PC-3 (cell line): ENCODE measurements around the gene CMTM8. TPM values are rescaled to one million over a fixed set of nuclear protein-coding genes. Genes with fewer than 3 reads are reported as not detected.
A peak's percentile ranks its signal among the peaks of the same experiment; 100 is the strongest.

Experiments
- ATAC-seq: fragments of 200-7000 bp; cut with Tn5 transposase; 2 replicates; pipeline ENCODE4 v1.9.1; 2020; ENCODE audit warnings: mild to moderate bottlenecking, moderate library complexity
- BruUV-seq: library from RNA; stranded (reverse); fragments of 400-500 nt; replicated peaks from 2 replicates; lab custom pipeline; 2021; lab: Mats Ljungman, UMichigan
- CTCF ChIA-PET: fragments of 300-600 bp; sonication (Branson Sonifier 250); formaldehyde crosslinking; loops from one replicate; lab custom pipeline; 2022; ENCODE audit warnings: antibody characterized with exemption; lab: Charles Lee
- POLR2A ChIA-PET: fragments of 300-600 bp; sonication (Branson Sonifier 250); formaldehyde crosslinking; loops from one replicate; lab custom pipeline; 2022; ENCODE audit warnings: antibody characterized with exemption; ENCODE audit not compliant: unreplicated experiment; lab: Charles Lee
- DNase-seq: peaks from one replicate; pipeline ENCODE4 v3.0.0-alpha.2; 2015
- H2AFZ ChIP-seq: fragments of 300-600 bp; sonication (generic); 2 replicates; pipeline ENCODE4 v1.6.0; 2016; ENCODE audit warnings: antibody characterized with exemption, low read length
- H3F3A ChIP-seq: fragments of 300-600 bp; sonication (generic); one replicate; pipeline ENCODE4 v1.6.0; 2017; ENCODE audit warnings: antibody characterized with exemption, low read length, control low read depth, mild to moderate bottlenecking; ENCODE audit not compliant: unreplicated experiment
- H3K27ac ChIP-seq: fragments of 300-600 bp; sonication (generic); 2 replicates; pipeline ENCODE4 v1.5.1; 2016; ENCODE audit warnings: mild to moderate bottlenecking, low read length
- H3K27me3 ChIP-seq: fragments of 300-600 bp; sonication (generic); 2 replicates; pipeline ENCODE4 v1.6.1; 2016; ENCODE audit warnings: low read length, mixed read lengths
- H3K36me3 ChIP-seq: fragments of 300-600 bp; sonication (generic); 2 replicates; pipeline ENCODE4 v1.6.1; 2016; ENCODE audit warnings: low read depth, mixed run types, low read length, mixed read lengths
- H3K4me1 ChIP-seq: fragments of 300-600 bp; sonication (generic); 2 replicates; pipeline ENCODE4 v1.5.1; 2016; ENCODE audit warnings: low read length; ENCODE audit not compliant: insufficient read depth
- H3K4me2 ChIP-seq: fragments of 300-600 bp; sonication (generic); 2 replicates; pipeline ENCODE4 v1.6.0; 2016; ENCODE audit warnings: low read length
- H3K4me3 ChIP-seq: fragments of 300-600 bp; sonication (generic); 2 replicates; pipeline ENCODE4 v1.5.1; 2016; ENCODE audit warnings: mild to moderate bottlenecking, low read length, mixed read lengths
- H3K79me2 ChIP-seq: fragments of 300-600 bp; sonication (generic); 2 replicates; pipeline ENCODE4 v1.6.1; 2017; ENCODE audit warnings: low read length, mixed read lengths
- H3K9ac ChIP-seq: fragments of 300-600 bp; sonication (generic); 2 replicates; pipeline ENCODE4 v1.6.0; 2016; ENCODE audit warnings: mild to moderate bottlenecking, low read length
- H3K9me2 ChIP-seq: fragments of 300-600 bp; sonication (generic); replicated peaks from 2 replicates; pipeline ENCODE4 v1.6.1; 2016; ENCODE audit warnings: mixed run types, low read length, mixed read lengths
- H3K9me3 ChIP-seq: fragments of 300-600 bp; sonication (generic); 2 replicates; pipeline ENCODE4 v1.6.1; 2016; ENCODE audit warnings: low read length, mixed read lengths
- H4K20me1 ChIP-seq: fragments of 300-600 bp; sonication (generic); 2 replicates; pipeline ENCODE4 v1.6.1; 2016; ENCODE audit warnings: low read length, mixed read lengths
- CTCF ChIP-seq: fragments of 300-600 bp; sonication (generic); conservative IDR thresholded peaks from 2 replicates; pipeline ENCODE4 v1.5.1; 2017; ENCODE audit warnings: antibody characterized with exemption, low read depth, mild to moderate bottlenecking, low read length
- EZH2 ChIP-seq: fragments of 300-600 bp; sonication (generic); IDR thresholded peaks from one replicate; pipeline ENCODE4 v1.6.1; 2017; ENCODE audit warnings: antibody characterized with exemption, mild to moderate bottlenecking, low read length; ENCODE audit not compliant: unreplicated experiment
- EZH2phosphoT487 ChIP-seq: fragments of 300-600 bp; sonication (generic); IDR thresholded peaks from 2 replicates; pipeline ENCODE4 v1.6.1; 2018; ENCODE audit warnings: mild to moderate bottlenecking, antibody characterized with exemption, low read length, borderline replicate concordance
- intact Hi-C: fragments of 100-400 bp; cut with micrococcal nuclease; formaldehyde crosslinking; loops from 2 replicates; pipeline ENCODE4 v1.9.0; 2023
- total RNA-seq: library from RNA; depleted of rRNA; stranded (reverse); fragments of >200 nt; gene quantifications from 2 replicates; pipeline ENCODE4 v1.2.3, GENCODE V29; 2014

CMTM8 gene
- total RNA-seq, 1 experiment from 2014 or later: 5.2 TPM

- peak; percentile 95 for ATAC-seq
- DNase-seq: peak; percentile 76
- Histone ChIP-seq H3K9ac (no peak overlapping the region), H3F3A (no peaks in the 10 kb centered on the region), H3K4me3 (peak overlapping the region; percentile 50; the same call in 1 of the 2 replicates), H3K4me2 (peak overlapping the region; percentile 74), H3K79me2 (no peaks in the 10 kb centered on the region), H3K4me1 (peaks cover 16% of the 10 kb centered on the region), H3K9me3 (no peaks in the 10 kb centered on the region), H4K20me1 (no peaks in the 10 kb centered on the region), H3K9me2 (no peaks in the 10 kb centered on the region), H3K27me3 (no peaks in the 10 kb centered on the region), H3K36me3 (no peaks in the 10 kb centered on the region), H3K27ac (peak overlapping the region; percentile 13; the same call in 1 of the 2 replicates), H2AFZ (peak overlapping the region; percentile 40; the same call in 1 of the 2 replicates)
- ChIA-PET POLR2A (interaction anchor here (0.6 kb wide), 1 partner anchor 1068 kb away, joined by 4 read pairs; no protein-coding TSS in a partner anchor), CTCF (interaction anchor here (0.5 to 0.7 kb wide), 2 partner anchors 14 to 21 kb away, joined by 6 to 11 read pairs; no protein-coding TSS in a partner anchor)
- intact Hi-C loops: no loop called here
- BruUV-seq: no TSS peak
- TF ChIP-seq CTCF (no peak), EZH2 (no peak), EZH2phosphoT487 (no peak)
Measured at GRCh38 chr3:32313723-32314473, 75.4 kb downstream of the CMTM8 start.

GRCh38 chr3:32315441-32315840 is 77.0 kb downstream of the CMTM8 start:
- intact Hi-C loops: no loop called here
- DNase-seq: peak; percentile 17

More at GRCh38 chr3:32315441-32315840, 77.0 kb downstream of the CMTM8 start:
- no peak overlapping the region for H3K27ac ChIP-seq
- no peaks in the 10 kb centered on the region for H4K20me1 ChIP-seq
- no peaks in the 10 kb centered on the region for H3K9me3 ChIP-seq
- BruUV-seq: no TSS peak
- no peak overlapping the region for H3K4me2 ChIP-seq
- H3K9me2 ChIP-seq: no peaks in the 10 kb centered on the region
- H3F3A ChIP-seq: no peaks in the 10 kb centered on the region
- POLR2A ChIA-PET: no interaction called here
- no peak for ATAC-seq
- no peaks in the 10 kb centered on the region for H3K79me2 ChIP-seq
- no peaks in the 10 kb centered on the region for H3K36me3 ChIP-seq
- H3K4me3 ChIP-seq: no peak overlapping the region
- peaks cover 16% of the 10 kb centered on the region for H3K4me1 ChIP-seq
- no peaks in the 10 kb centered on the region for H3K27me3 ChIP-seq
- no peak for TF ChIP-seq EZH2
- no peak for TF ChIP-seq CTCF
- no peak for TF ChIP-seq EZH2phosphoT487
- no peak overlapping the region for H3K9ac ChIP-seq
- CTCF ChIA-PET: no interaction called here
- no peak overlapping the region for H2AFZ ChIP-seq
